Testis (tissue), 3 donors: ENCODE measurements around the gene ST8SIA6. TPM values are rescaled to one million over a fixed set of nuclear protein-coding genes. Genes with fewer than 3 reads are reported as not detected.

Experiments
- DNase-seq: peaks from one replicate; pipeline ENCODE4 v3.0.0-alpha.2; 2019
- H3K27ac ChIP-seq, 2 donors: fragments of 200-600 bp; sonication (generic); one replicate each; pipeline ENCODE4 v1.5.1; 2019
- H3K27me3 ChIP-seq: fragments of 200-600 bp; sonication (generic); one replicate; pipeline ENCODE4 v1.5.1; 2019
- H3K36me3 ChIP-seq: fragments of 200-600 bp; sonication (generic); one replicate; pipeline ENCODE4 v1.5.1; 2017; ENCODE audit warnings: low read depth; ENCODE audit errors: missing control alignments
- H3K4me1 ChIP-seq: fragments of 200-600 bp; sonication (generic); one replicate; pipeline ENCODE4 v1.5.1; 2019
- H3K4me3 ChIP-seq, 2 donors: fragments of 200-600 bp; sonication (generic); one replicate each; pipeline ENCODE4 v1.5.1; 2017 to 2019
- H3K9me3 ChIP-seq: fragments of 200-600 bp; sonication (generic); one replicate; pipeline ENCODE4 v1.5.1; 2017
- CTCF ChIP-seq, 3 experiments: fragments of 450-650 bp in 2 of 3; fragments of 200-600 bp in 1 of 3; sonication (generic) in 1 of 3; IDR thresholded peaks; one replicate each; pipeline ENCODE4 v1.5.1; 2016 to 2019; ENCODE audit warnings: antibody characterized with exemption in 3 of 3, mild to moderate bottlenecking in 2 of 3, moderate library complexity in 1 of 3
- POLR2A ChIP-seq: fragments of 450-650 bp; IDR thresholded peaks from one replicate; pipeline ENCODE4 v1.6.1; 2017; ENCODE audit warnings: antibody characterized with exemption, mild to moderate bottlenecking, moderate library complexity
- WGBS, 2 donors: methylation state at CpG; one replicate each; pipeline ENCODE4 v1.1.5; 2018; 5-methylcytosine and 5-hydroxymethylcytosine counted together
- intact Hi-C: fragments of 100-400 bp; cut with DNase I; formaldehyde crosslinking; loops from one replicate; pipeline ENCODE4 v1.15.1; 2023; ENCODE audit warnings: low total_unique reads
- polyA plus RNA-seq: library from polyadenylated mRNA; stranded (reverse); fragments of 350-450 nt; fragmentation: Illumina TruSeq; extraction: RNeasy Lipid Tissue Mini Kit (QIAGEN cat#74804); gene quantifications from one replicate; pipeline ENCODE4 v1.2.3, GENCODE V29; 2014; ENCODE audit warnings: low read depth, low replicate concordance; ENCODE audit not compliant: insufficient read depth
- total RNA-seq, 2 donors: library from RNA; depleted of rRNA; stranded (reverse); fragments of >200 nt; gene quantifications; one replicate each; pipeline ENCODE4 v1.2.3, GENCODE V29; 2016

ST8SIA6 gene
- total and polyA plus RNA-seq, 3 donors from 2014 or later, result 0.84 to 1.6 (median 0.87) TPM

GRCh38 chr10:17292375-17292774 lies 162.0 kb downstream of the ST8SIA6 start:
- 61 to 73% methylated on average over 4 of the region's 4 CpGs for WGBS, 2 donors

GRCh38 chr10:17290226-17290625 lies 164.2 kb downstream of the ST8SIA6 start:
- Histone ChIP-seq H3K27me3 (no peaks in the 10 kb centered on the region), H3K9me3 (no peaks in the 10 kb centered on the region), H3K4me3 (no peak overlapping the region), H3K27ac (no peak overlapping the region), H3K4me1 (no peaks in the 10 kb centered on the region), H3K36me3 (no peaks in the 10 kb centered on the region)
- intact Hi-C loops, result no loop called here
- DNase-seq, result no peak
- no peak for TF ChIP-seq CTCF (IDR thresholded peaks at IDR 0.05)
- TF ChIP-seq POLR2A, result no peak
- 52 to 74% methylated on average over 6 of the region's 6 CpGs for WGBS, 2 donors

More at GRCh38 chr10:17292375-17292774, 162.0 kb downstream of the ST8SIA6 start:
- intact Hi-C loops, result no loop called here
- TF ChIP-seq POLR2A (no peak), CTCF (IDR thresholded peaks at IDR 0.05) (no peak)
- no peaks in the 10 kb centered on the region for H3K4me1 ChIP-seq
- H3K9me3 ChIP-seq, result no peaks in the 10 kb centered on the region
- H3K27ac ChIP-seq, result no peak overlapping the region
- no peak overlapping the region for H3K4me3 ChIP-seq
- H3K27me3 ChIP-seq, result no peaks in the 10 kb centered on the region
- no peaks in the 10 kb centered on the region for H3K36me3 ChIP-seq
- DNase-seq, result no peak

DNA sequence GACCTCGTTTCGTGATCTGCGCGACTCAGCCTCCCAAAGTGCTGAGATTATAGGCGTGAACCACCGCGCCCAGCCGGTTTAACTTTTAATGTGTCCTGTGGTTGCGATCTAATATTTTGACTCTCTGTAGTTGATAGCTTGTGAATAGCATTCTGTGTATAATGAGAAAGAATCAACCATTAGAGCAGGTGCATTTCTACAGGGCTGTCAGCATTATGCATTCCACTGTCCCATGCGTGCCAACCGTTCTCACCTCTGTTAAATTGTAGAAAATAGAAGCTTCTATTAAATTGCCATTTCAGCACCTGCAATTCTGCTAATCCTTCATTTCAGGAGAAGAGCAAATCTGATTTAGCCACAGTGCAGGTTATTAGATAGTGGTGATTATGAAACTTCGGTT lies 164.6 kb downstream of the ST8SIA6 start:
- Histone ChIP-seq H3K4me1 (no peaks in the 10 kb centered on the region), H3K4me3 (no peak overlapping the region), H3K27ac (no peak overlapping the region), H3K27me3 (no peaks in the 10 kb centered on the region), H3K9me3 (no peaks in the 10 kb centered on the region), H3K36me3 (no peaks in the 10 kb centered on the region)
- intact Hi-C loops, result no loop called here
- DNase-seq, result no peak
- TF ChIP-seq CTCF (IDR thresholded peaks at IDR 0.05) (no peak), POLR2A (no peak)
- WGBS, 2 donors, result 77 to 79% methylated on average over 12 of the region's 12 CpGs

DNA sequence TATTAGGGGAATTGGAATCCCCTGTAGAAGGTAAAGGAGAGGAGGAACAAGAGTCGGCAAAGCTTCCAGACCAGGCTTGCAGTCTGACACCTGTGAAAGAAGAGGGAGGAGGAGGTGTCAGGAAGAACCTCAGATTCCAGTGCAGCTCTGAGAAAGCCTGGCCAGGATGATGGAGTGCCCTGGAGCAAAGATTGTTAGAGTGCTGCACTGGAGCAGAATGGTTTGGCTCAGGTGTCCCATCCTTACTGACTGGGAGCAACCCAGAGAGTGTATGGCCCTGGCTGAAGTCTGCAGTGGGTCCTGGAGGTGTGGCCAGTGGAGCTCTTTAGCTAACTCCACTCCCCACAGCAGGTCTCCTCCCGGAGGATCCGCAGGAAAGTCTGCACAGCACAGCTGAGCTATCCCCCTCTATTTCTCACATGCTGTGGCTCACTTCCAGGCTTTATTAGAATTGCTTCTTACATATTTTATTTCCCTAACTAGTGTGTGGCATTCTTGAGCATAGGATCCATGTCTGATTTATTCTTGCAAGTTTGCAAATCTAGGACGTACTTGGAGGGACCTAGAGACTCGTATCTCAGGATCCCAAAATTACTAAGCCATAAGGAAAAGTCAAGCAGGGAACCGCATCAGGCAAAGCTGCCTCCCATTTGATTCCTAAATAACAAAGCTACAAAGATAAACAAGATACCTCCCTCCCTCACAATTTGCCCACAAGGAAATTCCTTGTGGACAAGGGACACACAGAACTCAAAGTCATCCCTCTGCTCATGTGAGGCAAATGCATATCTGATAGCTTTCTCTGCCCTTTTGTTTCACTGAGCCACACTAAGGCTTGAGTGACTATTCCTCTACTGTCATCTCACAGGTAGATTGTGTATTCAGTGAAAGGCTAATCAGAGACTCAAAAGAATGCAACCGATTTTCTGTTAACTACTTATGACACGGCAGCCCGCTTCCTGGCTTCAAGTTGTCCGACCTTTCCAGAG lies 167.5 kb downstream of the ST8SIA6 start:
- TF ChIP-seq CTCF (IDR thresholded peaks at IDR 0.05) (no peak), POLR2A (no peak)
- no peak overlapping the region for H3K27ac ChIP-seq
- no peaks in the 10 kb centered on the region for H3K36me3 ChIP-seq
- H3K4me3 ChIP-seq, result no peak overlapping the region
- WGBS, 2 donors, result 67 to 69% methylated on average over 10 of the region's 10 CpGs
- no peaks in the 10 kb centered on the region for H3K4me1 ChIP-seq
- no peaks in the 10 kb centered on the region for H3K27me3 ChIP-seq
- intact Hi-C loops, result no loop called here
- H3K9me3 ChIP-seq, result no peaks in the 10 kb centered on the region
- no peak for DNase-seq
